ENCODE measurements around the gene KIF15.
"Not testable (repeated sequence)": the region's sequence is repeated elsewhere in the genome, so short reads cannot be mapped to it uniquely, and the experiment has no call there.

KIF15 gene

DNA sequence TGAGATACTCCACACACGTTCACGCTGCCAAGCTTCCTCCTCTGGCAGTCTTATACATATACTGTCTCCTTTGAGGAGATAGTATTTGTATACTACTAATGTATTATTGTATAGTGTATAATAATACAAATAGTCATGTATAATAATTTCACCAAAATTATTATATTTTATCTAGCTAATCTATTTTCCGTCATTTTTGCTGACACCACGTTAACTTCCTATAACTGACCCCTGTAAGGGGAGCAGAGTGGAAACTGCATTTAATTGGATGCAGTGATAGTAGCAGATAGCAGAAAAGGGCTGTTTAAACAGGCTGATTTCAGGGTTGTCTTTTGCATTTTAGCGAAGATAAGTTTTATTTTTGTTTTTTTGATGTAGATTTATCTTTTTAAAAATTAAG is 69.6 kb downstream of the KIF15 start:
- no peak for DNase-seq

DNA sequence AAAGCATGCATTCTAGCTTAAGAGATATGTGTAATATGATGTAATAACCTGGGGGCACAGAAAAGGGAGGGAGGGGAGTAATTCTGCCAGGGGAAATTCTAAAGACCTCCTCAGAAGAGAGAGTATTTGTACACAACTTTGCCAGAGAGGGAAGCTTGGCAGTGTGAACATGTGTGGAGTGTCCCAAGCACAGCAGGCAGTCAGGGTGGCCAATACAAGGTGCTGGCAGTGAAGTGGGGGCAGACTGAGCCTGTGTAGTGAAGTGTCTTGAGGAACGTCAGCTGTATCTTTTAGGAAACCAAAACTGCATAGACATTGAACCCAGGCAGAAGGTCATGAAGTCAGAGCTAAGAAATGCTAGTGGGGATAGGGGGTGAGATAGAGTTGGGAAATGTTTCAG is 70.4 kb downstream of the KIF15 start:
- DNase-seq, result no peak

DNA sequence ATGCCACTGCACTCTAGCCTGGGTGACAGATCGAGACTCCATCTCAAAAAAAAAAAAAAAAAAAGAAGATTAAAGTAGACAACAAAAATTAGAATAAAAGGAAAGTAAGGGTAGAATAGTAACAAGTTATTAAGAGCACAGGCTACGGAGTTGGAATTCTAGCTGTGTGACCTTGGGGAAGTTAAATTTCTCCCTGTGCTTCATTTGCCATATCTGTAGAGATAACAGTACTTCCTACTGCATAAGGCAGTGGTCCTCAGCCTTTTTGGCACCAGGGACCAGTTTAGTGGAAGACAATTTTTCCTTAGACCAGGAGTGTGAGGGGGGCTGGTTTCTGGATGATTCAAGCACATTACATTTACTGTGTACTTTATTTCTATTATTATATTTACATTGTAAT is 71.4 kb downstream of the KIF15 start:
- no peak for DNase-seq

DNA sequence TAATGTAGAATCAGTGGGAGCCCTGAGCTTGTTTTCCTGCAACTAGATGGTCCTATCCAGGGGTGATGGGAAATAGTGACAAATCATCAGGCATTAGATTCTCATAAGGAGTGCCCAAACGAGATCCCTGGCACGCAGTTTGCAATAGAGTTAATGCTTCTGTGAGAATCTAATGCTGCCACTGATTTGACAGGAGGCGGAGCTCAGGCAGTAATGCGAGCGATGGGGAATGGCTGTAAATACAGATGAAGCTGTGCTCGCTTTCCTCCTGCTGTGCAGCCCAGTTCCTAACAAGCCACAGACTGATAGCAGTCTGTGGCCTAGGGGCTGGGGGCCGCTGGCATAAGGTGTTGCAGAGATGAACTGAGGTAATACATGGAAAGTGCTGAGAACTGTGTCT is 71.8 kb downstream of the KIF15 start:
- no peak for DNase-seq

DNA sequence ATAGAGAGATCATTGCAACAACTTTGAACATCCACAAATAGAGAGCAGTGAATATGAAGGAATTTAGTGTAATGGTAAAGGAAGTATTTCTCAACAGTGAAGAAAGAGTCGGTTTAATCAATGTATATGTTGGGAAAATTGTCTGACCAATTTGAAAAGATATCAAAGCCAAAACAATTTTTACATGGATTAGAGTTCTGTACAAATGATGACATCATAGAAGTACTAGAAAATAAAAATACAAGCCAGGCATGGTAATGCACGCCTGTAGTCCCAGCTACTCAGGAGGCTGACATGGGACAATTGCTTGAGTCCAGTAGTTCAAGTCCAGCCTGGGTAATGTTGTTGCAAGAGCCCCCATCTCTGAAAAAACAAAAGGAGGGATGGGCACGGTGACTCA is 74.1 kb downstream of the KIF15 start:
- no peak for DNase-seq

DNA sequence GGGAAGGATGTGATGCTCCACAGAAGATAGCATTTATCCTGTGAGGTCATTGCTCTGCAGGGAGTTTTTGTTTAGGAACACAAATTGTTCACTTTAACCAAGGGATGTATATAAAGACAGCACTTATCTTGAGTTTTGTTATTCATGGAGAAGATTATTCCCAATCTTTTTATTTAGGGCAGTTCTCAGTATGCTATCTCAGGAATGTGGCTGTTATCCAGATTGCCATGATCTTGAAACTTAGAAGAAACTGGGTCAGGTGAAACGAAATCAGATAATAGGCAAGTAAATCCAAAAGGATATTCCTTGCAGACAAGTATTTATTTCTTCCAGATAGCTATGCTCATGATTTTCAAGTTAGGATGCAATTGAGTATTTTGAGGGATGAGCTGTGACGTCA is 80.8 kb downstream of the KIF15 start:
- DNase-seq, result peak; percentile 42

DNA sequence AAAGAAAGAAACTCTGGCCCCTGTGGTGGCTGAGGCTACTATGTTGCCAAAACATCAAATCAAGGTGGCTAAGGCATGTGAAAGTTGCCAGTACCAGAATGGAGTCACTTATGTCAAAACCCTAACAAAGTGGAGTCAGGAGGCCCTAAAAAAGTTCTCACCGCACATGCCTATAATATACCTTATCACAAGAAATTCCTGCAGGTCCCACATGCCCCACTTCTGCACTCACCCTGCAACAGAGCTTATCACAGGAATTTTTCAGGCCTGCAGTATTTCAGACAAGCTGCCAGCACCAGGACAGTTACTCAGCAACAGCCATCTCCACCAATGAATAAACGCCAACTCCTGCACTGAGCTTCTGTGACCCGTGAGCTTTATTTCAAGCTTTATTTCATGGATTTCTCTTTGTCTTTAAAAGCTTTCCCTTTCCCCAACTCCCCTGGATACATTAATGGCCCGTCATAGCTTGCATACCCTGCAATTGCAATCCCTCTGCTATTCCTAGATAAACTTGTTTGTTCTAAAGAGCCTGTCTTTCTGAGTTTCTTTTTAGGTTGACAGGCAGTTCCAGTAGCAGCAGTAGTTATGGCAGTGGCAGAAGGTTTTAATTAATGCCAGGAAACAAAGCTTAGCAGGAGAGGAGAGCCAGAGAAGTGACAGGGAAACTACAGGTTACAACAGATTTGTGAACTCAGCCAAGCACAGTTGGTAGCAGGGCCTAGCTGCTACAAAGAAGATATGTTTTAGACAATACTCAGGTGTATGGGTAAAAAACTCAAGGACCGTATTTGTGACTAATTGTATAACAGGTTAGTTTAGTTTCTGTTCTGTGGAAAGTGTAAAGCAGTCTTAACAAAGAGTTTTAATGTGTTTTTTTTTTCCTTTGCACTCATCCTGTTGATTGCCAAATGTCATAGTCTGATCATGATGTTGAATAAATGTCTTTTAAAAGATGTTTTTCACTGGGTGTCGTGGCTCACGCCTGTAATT is 84.2 kb downstream of the KIF15 start:
- peak; percentile 81 for DNase-seq

DNA sequence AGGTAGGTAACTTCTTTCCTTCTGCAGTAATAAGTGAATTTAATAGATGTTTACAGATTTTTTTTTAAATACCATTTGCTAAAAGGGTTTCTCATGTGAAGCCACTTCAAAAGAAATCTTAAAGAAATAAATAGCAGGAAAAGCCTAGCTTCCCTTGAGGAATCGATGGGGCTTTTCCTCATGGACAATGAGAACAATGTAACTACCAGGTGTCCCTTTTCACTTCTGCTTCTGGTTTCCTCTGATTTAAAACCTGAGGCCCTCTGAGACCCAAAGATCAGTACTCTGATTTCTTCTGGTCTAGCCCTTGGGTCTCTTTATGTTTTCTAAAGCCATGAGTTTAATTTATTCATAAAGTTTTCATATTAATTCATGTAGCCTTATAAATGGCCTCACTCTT is 87.0 kb downstream of the KIF15 start:
- no peak for DNase-seq

DNA sequence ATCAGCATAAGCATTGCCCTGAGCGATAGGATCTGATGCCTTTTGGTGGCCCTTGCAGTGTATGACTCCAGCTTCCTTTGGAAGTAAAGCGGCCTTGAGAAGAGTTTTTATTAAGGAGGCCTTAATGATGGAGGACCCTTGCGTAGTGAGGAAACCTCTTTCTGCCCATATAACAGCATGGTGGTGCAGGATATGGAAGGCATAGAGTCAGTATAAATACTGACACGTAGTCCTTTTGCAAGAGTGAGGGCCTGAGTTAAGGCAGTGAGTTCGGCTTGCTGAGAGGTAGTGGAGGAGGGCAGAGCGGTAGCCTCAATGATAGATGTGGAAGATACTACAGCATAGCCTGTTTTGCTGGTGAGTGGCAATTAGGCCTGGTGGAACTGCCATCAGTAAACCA is 95.1 kb downstream of the KIF15 start:
- DNase-seq, result not testable (repeated sequence)

DNA sequence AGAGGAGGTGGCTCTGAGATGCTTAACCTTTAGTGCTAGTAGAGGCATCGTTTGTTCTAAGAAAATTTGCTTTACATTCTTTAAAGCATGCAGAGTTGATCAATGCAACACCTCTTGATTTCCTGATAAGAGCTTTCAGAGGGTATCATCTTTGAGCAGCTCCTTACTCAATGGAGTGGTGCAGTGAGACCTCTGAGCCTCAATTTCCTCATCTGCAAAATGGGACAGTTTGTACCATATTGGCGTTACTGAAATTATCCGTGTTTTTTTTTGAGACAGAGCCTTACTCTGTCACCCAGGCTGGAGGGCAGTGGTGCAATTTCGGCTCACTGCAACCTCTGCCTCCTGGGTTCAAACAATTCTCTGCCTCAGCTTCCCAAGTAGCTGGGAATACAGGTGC is 98.5 kb downstream of the KIF15 start:
- DNase-seq, result no peak

DNA sequence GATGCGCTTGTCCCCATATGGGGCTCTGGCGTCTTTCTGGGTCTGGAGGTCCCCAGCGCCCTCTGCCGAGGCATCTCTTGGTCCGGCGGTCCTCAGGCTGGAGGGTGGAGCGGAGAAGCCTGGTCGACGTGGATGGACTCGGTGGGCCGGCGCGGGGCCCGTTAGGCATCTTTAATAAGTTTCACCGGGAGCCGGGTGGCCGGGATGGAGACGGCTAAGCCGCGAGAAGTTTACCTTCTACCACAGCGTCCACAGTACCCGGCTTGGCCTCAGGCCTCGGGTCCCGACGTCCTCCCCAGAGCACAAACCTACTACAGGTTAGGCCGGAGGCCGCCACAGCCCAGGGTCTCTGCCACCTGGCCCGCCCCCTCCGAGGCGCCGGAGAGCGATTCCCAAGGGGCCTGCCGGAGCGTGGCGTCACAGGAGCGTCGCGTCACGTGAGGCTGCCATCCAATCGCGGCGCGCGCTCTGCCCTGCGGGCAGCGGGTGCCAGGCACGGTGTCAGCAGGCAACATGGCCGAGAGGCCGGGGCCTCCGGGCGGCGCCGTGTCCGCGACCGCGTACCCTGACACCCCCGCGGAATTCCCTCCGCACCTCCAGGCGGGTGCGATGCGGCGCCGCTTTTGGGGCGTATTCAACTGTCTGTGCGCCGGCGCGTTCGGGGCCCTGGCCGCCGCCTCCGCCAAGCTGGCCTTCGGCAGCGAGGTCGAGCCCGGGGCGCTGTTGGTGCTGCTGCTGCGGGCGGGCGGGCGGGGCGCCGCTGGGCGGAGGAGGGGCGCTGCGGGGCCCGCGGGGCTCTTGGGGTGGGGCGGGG is 100.0 kb downstream of the KIF15 start, which contains the start of gene TMEM42:
Gene TMEM42, plus strand, starts transcription at position 501 of the 814 bp plus-strand sequence. Its CDS starts 13 bp downstream, at position 514.
- DNase-seq, result peak; percentile 64

DNA sequence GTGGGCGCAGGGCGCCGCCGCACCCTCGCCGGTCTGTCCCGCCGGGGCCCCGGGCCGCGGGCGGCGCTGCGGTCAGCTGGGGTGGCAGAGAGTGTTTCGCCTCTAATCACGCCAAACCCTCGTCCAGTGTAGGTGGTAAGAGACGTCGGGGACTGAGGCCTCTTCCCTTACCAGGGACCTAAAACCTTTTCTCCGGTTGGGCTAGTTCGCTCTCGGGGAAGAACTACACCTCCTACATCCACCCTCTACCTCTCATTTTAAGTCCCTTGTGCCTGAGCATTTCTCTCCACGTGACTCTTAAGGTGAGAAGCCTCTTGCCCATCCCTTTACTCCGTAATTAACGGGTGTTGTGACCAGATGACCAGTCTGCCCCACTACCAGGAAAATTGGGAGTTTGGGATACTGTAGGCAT is 100.6 kb downstream of the KIF15 start:
- DNase-seq, result no peak

DNA sequence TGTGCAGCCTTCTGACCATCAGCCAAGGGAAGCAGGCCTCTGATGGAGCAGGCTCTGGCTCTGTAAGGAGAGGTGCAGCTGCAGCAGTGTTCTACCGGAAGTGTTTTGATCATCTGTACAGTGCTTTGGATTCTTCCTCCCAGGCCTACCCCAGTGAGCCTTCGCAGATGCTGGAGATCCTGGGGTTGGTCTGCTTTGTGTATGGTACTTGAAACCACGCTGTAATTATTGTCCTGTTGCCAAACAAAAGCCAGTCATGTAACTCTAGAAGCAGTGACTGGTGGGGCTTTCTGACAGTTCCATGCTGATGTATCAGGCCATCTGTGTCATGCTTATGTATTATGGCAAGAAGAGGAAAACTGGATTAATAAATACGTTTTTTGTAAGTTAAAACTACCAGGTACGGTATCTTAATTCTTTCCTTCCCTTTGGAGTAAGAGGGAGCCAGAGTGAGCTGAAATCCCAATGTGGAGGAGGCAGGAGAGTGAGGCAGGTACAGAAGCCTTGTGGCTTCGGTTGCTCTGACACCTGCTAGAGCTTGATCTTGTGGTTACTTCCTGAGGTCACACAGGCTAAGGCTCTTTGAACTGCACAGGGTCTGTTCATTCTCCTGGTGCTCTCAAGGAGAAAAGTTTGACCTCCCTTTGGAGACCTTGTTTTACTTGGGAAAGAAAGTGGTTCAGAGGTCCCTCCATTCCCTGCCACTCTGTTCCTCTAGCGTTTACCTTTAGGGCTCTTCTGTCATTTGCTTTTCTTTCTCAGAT is 103.9 kb downstream of the KIF15 start:
- no peak for DNase-seq

DNA sequence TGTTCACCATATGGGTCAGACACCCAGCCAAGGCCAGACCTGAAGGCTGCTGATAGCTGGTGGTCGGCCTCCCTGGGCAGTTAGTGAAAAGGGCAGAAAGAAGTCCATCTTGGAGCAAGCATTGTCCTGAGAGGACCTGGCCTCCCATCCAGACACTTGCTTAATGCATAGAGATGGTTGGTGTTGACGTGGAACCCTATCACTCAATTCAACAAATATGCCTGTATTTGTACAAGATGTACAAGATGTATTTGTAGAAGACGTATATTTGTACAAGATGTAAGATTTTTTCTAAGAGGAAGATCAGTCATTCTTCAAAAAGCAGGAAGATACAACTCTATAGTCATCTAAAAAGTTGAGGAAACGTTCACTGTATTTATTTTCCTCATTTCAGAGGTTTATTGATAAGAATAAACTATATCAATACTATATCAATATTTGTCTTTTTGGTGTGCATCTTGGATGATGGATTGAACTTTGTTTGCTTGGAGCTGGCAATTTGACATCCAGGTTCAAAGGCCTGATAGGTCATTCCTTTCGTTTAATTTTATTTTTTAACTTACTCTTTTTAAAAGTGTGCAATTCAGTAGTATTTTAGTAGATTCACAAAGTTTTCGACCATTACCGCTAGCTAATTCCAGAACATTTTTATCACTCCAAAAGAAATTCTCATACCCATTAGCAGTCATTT is 106.0 kb downstream of the KIF15 start:
- DNase-seq, result no peak

DNA sequence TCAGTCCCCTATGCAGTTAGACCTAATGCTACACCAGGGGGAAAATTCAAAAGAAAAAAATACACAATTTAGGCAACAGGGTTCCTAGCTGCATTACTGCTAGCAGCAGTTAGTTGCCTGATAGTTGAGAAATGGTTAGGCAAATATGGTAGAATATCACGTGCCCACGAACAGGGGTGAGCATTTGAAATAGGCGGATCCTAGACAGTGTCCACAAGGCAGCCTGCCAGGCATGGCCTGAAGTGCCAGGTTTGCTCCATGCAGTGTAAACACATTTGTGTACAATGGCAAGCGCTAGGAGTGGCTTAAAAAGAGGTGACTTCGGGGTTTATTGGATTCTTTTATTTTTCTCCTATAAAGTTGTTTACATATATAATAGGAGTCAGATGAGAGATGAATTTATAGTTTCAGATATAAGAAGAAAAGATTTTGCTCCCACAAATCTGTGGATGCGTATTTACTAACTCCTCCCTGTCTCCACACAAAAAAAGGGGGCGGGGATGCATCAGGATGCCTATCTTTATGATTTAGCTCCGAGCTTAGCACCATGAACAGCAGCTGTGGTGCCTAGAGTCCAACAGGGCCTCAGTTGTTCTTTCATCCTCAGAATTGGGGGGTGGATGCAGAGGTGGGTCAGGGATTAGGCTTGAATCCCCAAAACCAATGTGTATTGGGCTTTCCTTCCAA is 108.9 kb downstream of the KIF15 start:
- no peak for DNase-seq

DNA sequence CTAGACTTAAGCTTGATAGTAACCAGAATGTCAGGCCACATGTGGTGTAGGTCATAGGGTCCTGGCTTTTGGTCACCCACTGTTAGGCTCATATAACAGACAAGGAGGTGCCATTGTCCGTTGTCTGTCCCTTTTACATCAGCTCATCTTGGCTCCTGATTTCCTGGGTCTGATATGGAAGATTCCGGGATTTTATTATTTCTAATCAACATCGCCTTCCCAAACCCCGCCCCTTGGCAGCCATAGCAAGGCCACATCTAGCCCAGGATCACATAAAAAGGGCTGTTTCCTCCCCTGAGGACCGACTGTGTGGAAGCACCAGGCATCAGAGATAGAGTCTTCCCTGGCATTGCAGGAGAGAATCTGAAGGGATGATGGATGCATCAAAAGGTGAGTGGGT is 112.7 kb downstream of the KIF15 start, which contains the start of gene TGM4:
Gene TGM4, plus strand, starts transcription at position 301 of the 400 bp plus-strand sequence. Its CDS starts 71 bp downstream, at position 372.
- DNase-seq, result no peak

DNA sequence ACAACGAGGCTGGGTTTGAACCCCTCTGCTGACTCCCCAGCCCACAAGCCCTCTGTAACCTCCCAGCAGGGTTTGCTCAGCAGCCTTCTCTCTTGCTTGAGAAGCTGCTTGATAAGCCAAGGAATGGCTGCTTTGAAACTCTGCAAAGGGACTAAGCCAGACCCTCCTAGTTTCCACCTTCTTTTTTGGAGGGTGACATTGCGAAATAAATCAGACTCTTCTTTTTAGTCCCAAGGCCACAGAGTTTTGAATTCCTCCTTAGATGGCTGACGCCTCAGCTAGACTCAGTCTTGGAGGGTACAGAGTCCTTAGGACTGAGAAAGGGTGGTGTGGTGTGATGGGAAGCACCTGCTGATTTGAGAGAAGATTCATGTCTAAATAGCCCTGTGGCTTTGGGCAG is 114.0 kb downstream of the KIF15 start:
- no peak for DNase-seq

DNA sequence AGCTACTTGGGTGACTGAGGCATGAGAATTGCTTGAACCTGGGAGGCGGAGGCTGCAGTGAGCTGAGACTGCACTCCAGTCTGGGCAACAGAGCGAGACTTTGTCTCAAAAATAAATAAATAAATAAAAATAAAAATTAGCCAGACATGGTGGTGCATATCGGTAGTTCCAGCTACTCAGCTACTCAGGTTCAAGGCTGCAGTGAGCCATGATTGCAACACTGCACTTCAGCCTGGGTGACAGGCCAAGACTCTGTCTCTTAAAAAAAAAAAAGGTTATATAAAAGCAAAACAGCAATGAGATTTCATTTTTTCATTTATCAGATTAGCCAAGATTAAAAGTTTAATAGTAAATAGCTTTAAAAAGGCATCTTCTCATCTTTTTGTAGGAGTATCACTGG is 115.7 kb downstream of the KIF15 start:
- no peak for DNase-seq

DNA sequence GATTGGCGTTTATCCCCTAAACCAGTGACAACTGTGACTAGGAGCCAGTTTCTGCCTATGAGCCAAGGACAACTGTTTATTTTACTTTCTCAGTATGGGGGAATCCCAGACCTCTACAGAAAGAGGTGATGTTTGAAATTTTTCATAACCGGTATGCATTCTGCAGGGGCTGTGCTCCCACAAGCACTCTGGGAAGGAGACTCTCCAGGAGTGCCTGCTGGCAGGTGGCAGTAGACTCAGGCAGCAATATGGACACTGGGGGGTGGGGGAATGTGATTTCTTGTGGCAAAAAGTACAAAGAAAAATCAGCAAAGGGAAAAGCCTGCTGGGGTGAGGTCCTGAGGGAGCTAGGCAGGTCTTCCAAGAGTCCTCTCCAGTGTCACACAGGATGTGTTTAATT is 118.7 kb downstream of the KIF15 start:
- no peak for DNase-seq

DNA sequence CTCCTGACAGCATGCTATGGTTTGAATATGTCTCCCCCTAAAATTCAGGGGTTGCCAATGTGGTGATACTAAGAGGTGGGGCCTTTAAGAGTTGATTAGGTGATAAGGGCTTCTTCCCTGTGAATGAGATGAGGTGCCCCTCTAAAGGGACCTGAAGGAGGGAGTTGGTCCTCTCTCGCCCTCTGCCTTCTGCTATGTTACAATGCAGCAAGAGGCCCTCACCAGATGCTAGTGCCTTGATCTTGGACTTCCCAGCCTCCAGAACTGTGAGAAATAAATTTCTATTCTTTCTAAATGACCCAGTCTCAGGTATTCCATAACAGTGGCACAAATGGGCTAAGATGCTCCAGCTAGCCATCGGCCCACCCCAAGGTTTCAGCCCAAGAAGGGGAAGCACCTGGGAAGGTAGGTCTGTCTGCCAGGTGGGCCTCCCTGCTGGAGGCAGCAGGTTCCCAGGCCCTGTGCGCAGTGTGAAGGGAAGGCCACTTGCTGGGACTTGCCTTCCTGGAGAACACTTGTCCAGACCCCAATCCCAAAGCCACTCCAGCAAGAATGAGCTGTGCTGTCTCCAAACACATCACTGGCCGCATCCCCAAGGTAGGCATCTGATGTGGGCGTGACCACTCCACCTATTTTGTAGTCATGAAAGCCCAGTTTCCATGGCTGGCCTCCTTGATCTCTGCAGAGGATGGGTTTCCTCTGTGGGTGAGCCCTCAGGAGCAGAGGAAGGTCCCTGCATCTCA is 121.8 kb downstream of the KIF15 start:
- no peak for DNase-seq

DNA sequence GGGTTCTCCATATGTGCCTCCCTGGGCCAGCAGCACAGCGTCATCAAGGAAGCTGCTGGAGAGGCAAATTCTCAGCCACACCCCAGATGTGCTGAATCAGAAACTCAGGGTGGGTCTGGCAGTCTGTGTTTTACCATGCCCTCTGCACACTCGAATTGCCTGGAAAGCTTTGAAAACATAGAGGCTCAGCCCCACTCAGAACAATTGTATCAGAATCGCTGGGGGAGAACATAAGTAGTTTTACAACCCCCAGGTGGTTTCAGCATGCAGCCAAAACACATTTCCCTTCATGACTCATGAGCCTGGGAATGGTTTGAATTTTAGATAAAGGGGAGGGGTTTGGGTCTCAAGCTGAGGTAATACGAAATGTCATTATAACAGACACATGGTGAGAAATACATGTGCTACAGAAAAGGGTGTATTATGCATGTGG is 122.4 kb downstream of the KIF15 start:
- peak; percentile 99 for DNase-seq

Data from NCI-H226 (cell line).